GM12878 (cell line): ENCODE data around the gene CYTH3. TPM values are rescaled to one million over a fixed set of nuclear protein-coding genes. Genes with fewer than 3 reads are reported as not detected.

Experiments used
- ATAC-seq: fragments of 200-7000 bp; cut with Tn5 transposase; 3 replicates; pipeline ENCODE4 v1.9.1; 2020; ENCODE audit warnings: mild to moderate bottlenecking, moderate library complexity
- BruUV-seq: library from RNA; stranded (reverse); fragments of 400-500 nt; replicated peaks from 2 replicates; lab custom pipeline; 2021; lab: Mats Ljungman, UMichigan
- CTCF ChIA-PET: fragments of 300-600 bp; sonication (Branson Sonifier 250); formaldehyde crosslinking; extraction: SDS; loops from one replicate; lab custom pipeline; 2021; ENCODE audit warnings: inconsistent platforms; lab: Yijun Ruan, JAX
- POLR2A ChIA-PET: fragments of 350-600 bp; formaldehyde crosslinking; extraction: SDS; loops from one replicate; lab custom pipeline; 2021; ENCODE audit warnings: inconsistent platforms; lab: Charles Lee
- RAD21 ChIA-PET: fragments of 300-600 bp; sonication (Branson Sonifier 250); formaldehyde crosslinking; loops from one replicate; lab custom pipeline; 2023; ENCODE audit warnings: antibody characterized with exemption; ENCODE audit not compliant: unreplicated experiment; lab: Charles Lee
- SMC1A ChIA-PET: fragments of 300-600 bp; sonication (Branson Sonifier 250); formaldehyde crosslinking; loops from one replicate; lab custom pipeline; 2023; ENCODE audit not compliant: unreplicated experiment, uncharacterized antibody; lab: Charles Lee
- DNase-seq: peaks from one replicate; pipeline ENCODE4 v3.0.0-alpha.2; 2011; ENCODE audit warnings: low read depth, low spot score
- FAIRE-seq: peaks from 3 replicates; lab custom pipeline; 2011; peaks lifted over from hg19 to GRCh38; lab: Jason Lieb, UNC
- H2AFZ ChIP-seq: 2 replicates; pipeline ENCODE4 v1.6.0; 2011; ENCODE audit warnings: low read depth, low read length, control low read depth; ENCODE audit not compliant: control insufficient read depth
- H3K27ac ChIP-seq: 2 replicates; pipeline ENCODE4 v1.5.1; 2011; ENCODE audit warnings: control low read depth; ENCODE audit not compliant: control insufficient read depth, insufficient read depth
- H3K27me3 ChIP-seq, 2 experiments: replicated peaks in 1 of 2; 2 replicates each; pipeline versions ENCODE4 v1.6.0 to v1.6.1; 2011; ENCODE audit warnings: low read length in 1 of 2; ENCODE audit not compliant: control insufficient read depth in 2 of 2, insufficient read depth in 2 of 2
- H3K36me3 ChIP-seq, 2 experiments: 2 replicates each; pipeline ENCODE4 v1.5.1; 2011; ENCODE audit warnings: low read length in 1 of 2; ENCODE audit not compliant: control insufficient read depth in 2 of 2, insufficient read depth in 2 of 2
- H3K4me1 ChIP-seq: 2 replicates; pipeline ENCODE4 v1.6.1; 2011; ENCODE audit warnings: mild to moderate bottlenecking, low read length, moderate library complexity, mixed read lengths; ENCODE audit not compliant: control insufficient read depth, insufficient read depth
- H3K4me2 ChIP-seq: 2 replicates; pipeline ENCODE4 v1.6.0; 2011; ENCODE audit warnings: control low read depth; ENCODE audit not compliant: control insufficient read depth, insufficient read depth
- H3K4me3 ChIP-seq: fragments of 200-600 bp; sonication (generic); 2 replicates; pipeline ENCODE4 v1.5.1; 2016
- H3K79me2 ChIP-seq: 2 replicates; pipeline ENCODE4 v1.6.0; 2011; ENCODE audit warnings: low read length; ENCODE audit not compliant: control insufficient read depth, insufficient read depth
- H3K9ac ChIP-seq: 2 replicates; pipeline ENCODE4 v1.8.0; 2011; ENCODE audit warnings: low read length, control low read depth, mixed read lengths; ENCODE audit not compliant: control insufficient read depth, insufficient read depth
- H3K9me3 ChIP-seq: replicated peaks from 3 replicates; pipeline ENCODE4 v1.5.1; 2011; ENCODE audit warnings: mild to moderate bottlenecking, low read length; ENCODE audit not compliant: control insufficient read depth, insufficient read depth
- H4K20me1 ChIP-seq: 2 replicates; pipeline ENCODE4 v1.6.0; 2011; ENCODE audit not compliant: control insufficient read depth, insufficient read depth
- BCL3 ChIP-seq: IDR thresholded peaks from 2 replicates; pipeline ENCODE4 v1.6.1; 2011; ENCODE audit warnings: borderline replicate concordance, low read depth, mild to moderate bottlenecking, moderate library complexity, low read length; ENCODE audit not compliant: insufficient read depth, poor library complexity, severe bottlenecking
- CHD1 ChIP-seq: IDR thresholded peaks from 2 replicates; pipeline ENCODE4 v1.6.1; 2012; ENCODE audit warnings: low read depth, low read length, improper control_type of control experiment
- CREB1 ChIP-seq: IDR thresholded peaks from 2 replicates; pipeline ENCODE4 v1.6.1; 2012; ENCODE audit warnings: low read depth, mild to moderate bottlenecking, inconsistent platforms
- FOS ChIP-seq: IDR thresholded peaks from 3 replicates; pipeline ENCODE4 v1.6.1; 2011; ENCODE audit warnings: borderline replicate concordance; ENCODE audit not compliant: insufficient read length; ENCODE audit errors: extremely low read depth
- IRF4 ChIP-seq: IDR thresholded peaks from 2 replicates; pipeline ENCODE4 v1.6.1; 2011; ENCODE audit warnings: low read depth, low read length
- JUNB ChIP-seq: IDR thresholded peaks from 2 replicates; pipeline ENCODE4 v1.6.1; 2016; ENCODE audit warnings: antibody characterized with exemption, mild to moderate bottlenecking
- MAX ChIP-seq: IDR thresholded peaks from 2 replicates; pipeline ENCODE4 v1.6.1; 2012; ENCODE audit warnings: low read depth, low read length, improper control_type of control experiment
- SIN3A ChIP-seq: IDR thresholded peaks from 2 replicates; pipeline ENCODE4 v1.6.1; 2012; ENCODE audit warnings: low read depth, low read length, improper control_type of control experiment
- SKIL ChIP-seq: fragments of 450-650 bp; IDR thresholded peaks from 2 replicates; pipeline ENCODE4 v1.6.1; 2017; ENCODE audit warnings: mild to moderate bottlenecking, low read depth, inconsistent platforms; ENCODE audit not compliant: poor library complexity, severe bottlenecking
- SMC3 ChIP-seq: IDR thresholded peaks from 2 replicates; pipeline ENCODE4 v1.6.1; 2011; ENCODE audit warnings: low read length, improper control_type of control experiment, borderline replicate concordance
- SREBF1 ChIP-seq: IDR thresholded peaks from 2 replicates; pipeline ENCODE4 v1.6.1; 2012; ENCODE audit warnings: mild to moderate bottlenecking, low read length
- SUZ12 ChIP-seq: fragments of 200-600 bp; sonication (generic); IDR thresholded peaks from one replicate; pipeline ENCODE4 v1.6.1; 2018; ENCODE audit warnings: antibody characterized with exemption, mild to moderate bottlenecking; ENCODE audit not compliant: unreplicated experiment
- TCF3 ChIP-seq: IDR thresholded peaks from 2 replicates; pipeline ENCODE4 v1.6.1; 2012; ENCODE audit warnings: low read depth, mild to moderate bottlenecking, low read length, borderline replicate concordance; ENCODE audit not compliant: insufficient read depth
- TCF7 ChIP-seq: IDR thresholded peaks from 2 replicates; pipeline ENCODE4 v1.6.1; 2014; ENCODE audit warnings: antibody characterized with exemption, borderline replicate concordance
- WGBS: methylation state at CpG from one replicate; pipeline ENCODE4 v1.1.6; 2016; ENCODE audit warnings: low lambda C conversion rate; ENCODE audit not compliant: insufficient replicate concordance, insufficient coverage; ENCODE audit errors: missing lambda C conversion rate; 5-methylcytosine and 5-hydroxymethylcytosine counted together
- in situ Hi-C: fragments of 300-500 bp; cut with MboI; formaldehyde crosslinking; loops from 9 replicates; pipeline ENCODE4 v1.14.3; 2018; ENCODE audit warnings: mixed read lengths
- intact Hi-C: fragments of 100-400 bp; cut with micrococcal nuclease; formaldehyde crosslinking; loops from one replicate; pipeline ENCODE4 v1.14.2; 2022; ENCODE audit not compliant: unreplicated experiment
- polyA plus RNA-seq, 11 experiments: library from polyadenylated mRNA; depleted of rRNA in 4 of 11; unstranded in 6 of 11; stranded (reverse) in 5 of 11; fragments of >200 nt; fragmentation: Nextera tagmentation in 4 of 11; fragmentation: Illumina TruSeq in 1 of 11; extraction: Ambion mirVana in 4 of 11; extraction: Trizol in 1 of 11; gene quantifications; 1 replicate in 1 of 11; 2 replicates in 10 of 11; pipeline versions ENCODE4 v1.2.1 to v1.2.3, GENCODE V29; 2011 to 2016; ENCODE audit warnings: inconsistent platforms in 2 of 11, missing spikeins in 2 of 11, low read depth in 1 of 11
- total RNA-seq, 4 experiments: library from RNA; depleted of rRNA in 3 of 4; stranded (reverse); fragments of >200 nt in 3 of 4; fragmentation: Illumina TruSeq in 1 of 4; extraction: Trizol in 1 of 4; gene quantifications; 2 replicates each; pipeline versions ENCODE4 v1.2.1 to v1.2.3, GENCODE V29; 2013 to 2021

CYTH3 gene
- total and polyA plus RNA-seq, 10 of the 15 experiments (the other 5 are each of a cell fraction or from before 2014, with no cell fraction given) = 0.45 to 28.2 (median 15.7) TPM

DNA sequence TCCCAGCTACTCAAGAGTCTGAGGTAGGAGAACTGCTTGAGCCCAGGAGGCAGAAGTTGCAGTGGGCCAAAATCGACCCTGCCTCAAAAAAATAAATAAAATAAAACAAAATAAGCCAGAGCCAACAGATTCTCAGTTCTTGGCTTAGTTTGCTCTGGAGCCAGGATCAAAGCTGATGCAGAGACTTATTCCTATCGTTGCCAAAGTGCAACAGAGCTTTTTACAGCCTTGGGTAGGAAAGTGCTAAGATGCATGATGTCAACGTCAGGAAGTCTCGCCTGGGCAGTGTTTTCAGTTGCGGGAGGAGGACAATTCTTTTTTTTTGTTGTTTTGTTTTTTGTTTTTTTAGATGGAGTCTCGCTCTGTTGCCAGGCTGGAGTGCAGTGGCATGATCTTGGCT is 43.8 kb upstream of the CYTH3 start:
- no peak for TF ChIP-seq SKIL
- no peak for TF ChIP-seq SREBF1
- TF ChIP-seq, all 136 proteins: peak for 0
- DNase-seq = no peak
- whole genome bisulfite sequencing = 57% methylated on average over 6 of the region's 6 CpGs
- H3K79me2 ChIP-seq = no peaks in the 10 kb centered on the region
- ChIA-PET POLR2A (no interaction called here), RAD21 (interaction anchor here (0.7 kb wide), 1 partner anchor 130 kb away, joined by 3 read pairs; no protein-coding TSS in a partner anchor), SMC1A (no interaction called here), CTCF (interaction anchor here (0.7 to 1.2 kb wide), 2 partner anchors 59 to 624 kb away, joined by 3 read pairs; no protein-coding TSS in a partner anchor)
- no peaks in the 10 kb centered on the region for H3K9me3 ChIP-seq
- intact Hi-C loops (no loop called here), in situ Hi-C loops (no loop called here)
- no peak overlapping the region for H3K9ac ChIP-seq
- no peak overlapping the region for H3K4me3 ChIP-seq
- no peak for ATAC-seq
- H3K27me3 ChIP-seq = no peaks in the 10 kb centered on the region
- H3K36me3 ChIP-seq = no peaks in the 10 kb centered on the region
- H3K27ac ChIP-seq = no peak overlapping the region
- FAIRE-seq = no peak
- 0 out of 2 replicates have a peak, but pooled peaks cover 2% of the 10 kb centered on the region for H3K4me1 ChIP-seq
- H4K20me1 ChIP-seq = no peaks in the 10 kb centered on the region
- H3K4me2 ChIP-seq = no peak overlapping the region
- no peak overlapping the region for H2AFZ ChIP-seq
- BruUV-seq = no TSS peak

- 67% methylated on average over 8 of the region's 8 CpGs for WGBS
- H3K4me2 ChIP-seq = no peak overlapping the region
- H3K9ac ChIP-seq = no peak overlapping the region
- no peak for DNase-seq
- BruUV-seq = no TSS peak
- ATAC-seq = no peak
- H3K79me2 ChIP-seq = no peaks in the 10 kb centered on the region
- H3K9me3 ChIP-seq = no peaks in the 10 kb centered on the region
- 0 out of 2 replicates have a peak, but pooled peaks cover 2% of the 10 kb centered on the region for H3K4me1 ChIP-seq
- no peaks in the 10 kb centered on the region for H4K20me1 ChIP-seq
- no peaks in the 10 kb centered on the region for H3K36me3 ChIP-seq
- H3K4me3 ChIP-seq = no peak overlapping the region
- ChIA-PET SMC1A (no interaction called here), RAD21 (interaction anchor here (0.7 kb wide), 1 partner anchor 131 kb away, joined by 3 read pairs; no protein-coding TSS in a partner anchor), CTCF (interaction anchor here (0.7 to 1.2 kb wide), 2 partner anchors 59 to 625 kb away, joined by 3 read pairs; no protein-coding TSS in a partner anchor), POLR2A (no interaction called here)
- FAIRE-seq = no peak
- H2AFZ ChIP-seq = no peak overlapping the region
- intact Hi-C loops = no loop called here
- no peaks in the 10 kb centered on the region for H3K27me3 ChIP-seq
- no peak overlapping the region for H3K27ac ChIP-seq
- in situ Hi-C loops = no loop called here
- TF ChIP-seq TCF7 = no peak
- TF ChIP-seq MAX = no peak
- TF ChIP-seq JUNB = no peak
- no peak for TF ChIP-seq CHD1
- TF ChIP-seq SUZ12 = no peak
- TF ChIP-seq SIN3A = no peak
- no peak for TF ChIP-seq BCL3
- TF ChIP-seq IRF4 = no peak
- no peak for TF ChIP-seq SMC3
- TF ChIP-seq FOS = no peak
- no peak for TF ChIP-seq CREB1
- TF ChIP-seq TCF3 = no peak
Observed at GRCh38 chr7:6315746-6316145, 43.3 kb upstream of the CYTH3 start.
